ENCODE results near the gene KIF19. TPM values are rescaled to one million over a fixed set of nuclear protein-coding genes. Genes with fewer than 3 reads are reported as not detected.

The KIF19 gene
- total and polyA plus RNA-seq, 2 of the 8 experiments (the other 6 are each of a cell fraction or from before 2014, with no cell fraction given): 0.52 to 0.77 TPM

- Histone ChIP-seq H3K79me2 (ENCODE audit: control insufficient read depth in 1 of 2, insufficient read depth in 2 of 2, low read length in 2 of 2) (no peaks in the 10 kb centered on the region), H3K27ac (ENCODE audit: low read depth, low read length) (no peak overlapping the region), H3K4ac (replicated peaks; ENCODE audit: insufficient read length, low read depth, low read length) (no peak overlapping the region), H4K20me1 (replicated peaks in 1 of 2; ENCODE audit: control insufficient read depth in 1 of 2, insufficient read depth in 2 of 2, low read length in 2 of 2) (no peaks in the 10 kb centered on the region), H3K4me1 (replicated peaks in 1 of 4; ENCODE audit: control insufficient read depth in 3 of 4, insufficient read depth in 4 of 4, low read length in 3 of 4) (peaks cover 5 to 27% (median 15%) of the 10 kb centered on the region in 4 experiments), H2BK120ac (replicated peaks; ENCODE audit: low read depth, low read length) (no peak overlapping the region), H4K5ac (ENCODE audit: insufficient read length, low read depth, low read length) (no peak overlapping the region), H3K4me3 (ENCODE audit: extremely low read depth in 1 of 4, insufficient read depth in 2 of 4, low read depth in 3 of 4, low read length in 4 of 4) (no peak overlapping the region), H3K56ac (replicated peaks; ENCODE audit: insufficient read length, low read depth, low read length) (no peak overlapping the region), H3K9ac (replicated peaks in 1 of 4; ENCODE audit: extremely low read depth in 1 of 4, low read depth in 3 of 4, low read length in 3 of 4) (no peak overlapping the region), H3K9me3 (ENCODE audit: insufficient read depth in 2 of 2, low read depth in 1 of 2, low read length in 1 of 2) (no peaks in the 10 kb centered on the region), H3K4me2 (ENCODE audit: insufficient read depth in 1 of 2, low read depth in 2 of 2, low read length in 2 of 2) (no peak overlapping the region), H3K79me1 (ENCODE audit: low read depth, low read length) (no peaks in the 10 kb centered on the region), H4K91ac (replicated peaks; ENCODE audit: insufficient read length, low read length) (no peak overlapping the region), H4K8ac (ENCODE audit: extremely low read depth, insufficient read depth, low read length) (no peak overlapping the region), H2BK12ac (ENCODE audit: low read depth, low read length) (no peak overlapping the region), H3K14ac (ENCODE audit: insufficient read length) (no peak overlapping the region), H2AFZ (ENCODE audit: low read length) (no peak overlapping the region), H3K23ac (ENCODE audit: insufficient read length) (no peak overlapping the region), H2BK15ac (ENCODE audit: low read length) (no peak overlapping the region), H3K36me3 (ENCODE audit: control insufficient read depth in 2 of 4, insufficient read depth in 4 of 4, low read length in 3 of 4) (no peaks in the 10 kb centered on the region), H3K18ac (ENCODE audit: extremely low read depth, low read length) (no peak overlapping the region), H2AK5ac (ENCODE audit: low read depth, low read length) (no peak overlapping the region), H3K23me2 (ENCODE audit: low read depth, low read length) (no peaks in the 10 kb centered on the region), H2BK20ac (ENCODE audit: low read length) (no peak overlapping the region), H3K27me3 (replicated peaks in 1 of 4; ENCODE audit: control insufficient read depth in 3 of 4, extremely low read depth in 1 of 4, insufficient read depth in 3 of 4, low read length in 3 of 4) (no peaks in the 10 kb centered on the region; a peak in 1 of 7 replicates), H2BK5ac (ENCODE audit: low read depth, low read length) (no peak overlapping the region)
- ChIA-PET CTCF (ENCODE audit: partially characterized antibody) (interaction anchor here (0.6 to 8.4 kb wide), 10 partner anchors 17 to 84 kb away, joined by 3 to 106 read pairs (median 4); partner anchors contain the start of gene GPR142), POLR2A (ENCODE audit: partially characterized antibody) (interaction anchor here (1.5 kb wide), 1 partner anchor 58 kb away, joined by 4 read pairs; no protein-coding TSS in a partner anchor)
- DNase-seq (ENCODE audit: low read depth in 1 of 2, low spot score in 2 of 2): no peak
- no peak for FAIRE-seq
- TF ChIP-seq TEAD4 (IDR thresholded peaks at IDR 0.05; ENCODE audit: low read depth, low read length) (no peak), TAF1 (IDR thresholded peaks at IDR 0.05; ENCODE audit: low read depth, low read length) (no peak), SIRT6 (IDR thresholded peaks at IDR 0.05; ENCODE audit: low read length) (no peak), CTBP2 (IDR thresholded peaks at IDR 0.05; ENCODE audit: borderline replicate concordance, insufficient read depth, insufficient read length, low read length) (no peak), YY1 (IDR thresholded peaks at IDR 0.05; ENCODE audit: low read depth, low read length) (no peak), TBP (IDR thresholded peaks at IDR 0.05; ENCODE audit: low read depth, low read length) (no peak), SP1 (IDR thresholded peaks at IDR 0.05; ENCODE audit: low read depth, low read length) (no peak), ZNF274 (IDR thresholded peaks at IDR 0.05; ENCODE audit: borderline replicate concordance, extremely low read depth, low read length) (no peak), BCL11A (IDR thresholded peaks at IDR 0.05; ENCODE audit: low read depth in 2 of 2, low read length in 2 of 2) (no peak)
- WGBS, 2 experiments (ENCODE audit: extremely low coverage in 1 of 2, insufficient coverage in 1 of 2, insufficient read length in 1 of 2, insufficient replicate concordance in 2 of 2, low coverage in 1 of 2, low lambda C conversion rate in 2 of 2, missing lambda C conversion rate in 1 of 2): 98% methylated on average over 3 of the region's 3 CpGs; no CpG with 5 or more reads in 1 of the 2 experiments
Measured at GRCh38 chr17:74385201-74385600, 59.2 kb downstream of the KIF19 start.

All from H1 (cell line).